H1 (cell line): ENCODE measurements around the gene CD247.

Experiments
- EGR1 ChIP-seq: IDR thresholded peaks from 2 replicates; pipeline ENCODE4 v1.6.1; 2011; ENCODE audit warnings: low read depth, low read length, borderline replicate concordance
- JUN ChIP-seq: IDR thresholded peaks from 2 replicates; pipeline ENCODE4 v1.6.1; 2011; ENCODE audit warnings: low read depth, mild to moderate bottlenecking, improper control_type of control experiment, low read length
- JUND ChIP-seq: IDR thresholded peaks from 2 replicates; pipeline ENCODE4 v1.6.1; 2011; ENCODE audit warnings: mild to moderate bottlenecking, improper control_type of control experiment, low read length
- POLR2A ChIP-seq, 2 experiments: IDR thresholded peaks; 1 replicate in 1 of 2; 2 replicates in 1 of 2; pipeline ENCODE4 v1.6.1; 2011; ENCODE audit warnings: low read depth in 2 of 2, low read length in 2 of 2, mild to moderate bottlenecking in 2 of 2; ENCODE audit errors: control extremely low read depth in 1 of 2
- POLR2AphosphoS5 ChIP-seq: IDR thresholded peaks from 2 replicates; pipeline ENCODE4 v1.6.1; 2011; ENCODE audit warnings: low read depth, low read length
- RBBP5 ChIP-seq: IDR thresholded peaks from 2 replicates; pipeline ENCODE4 v1.7.1; 2012; ENCODE audit warnings: low read depth, mild to moderate bottlenecking, inconsistent platforms, low read length, moderate library complexity, borderline replicate concordance
- RNF2 ChIP-seq: fragments of 200-900, 300-1000 bp; sonication (generic); IDR thresholded peaks from 2 replicates; pipeline ENCODE4 v1.7.1; 2016; ENCODE audit warnings: borderline replicate concordance, low read depth, mild to moderate bottlenecking, antibody characterized with exemption, low read length; ENCODE audit not compliant: poor library complexity, severe bottlenecking; ENCODE audit errors: missing control alignments
- SIX5 ChIP-seq: IDR thresholded peaks from 2 replicates; pipeline ENCODE4 v1.6.1; 2011; ENCODE audit warnings: mild to moderate bottlenecking, low read depth, low read length
- SP1 ChIP-seq: IDR thresholded peaks from 2 replicates; pipeline ENCODE4 v1.6.1; 2011; ENCODE audit warnings: low read depth, low read length
- SUZ12 ChIP-seq: fragments of 200-600 bp; sonication (generic); IDR thresholded peaks from 2 replicates; pipeline ENCODE4 v1.6.1; 2012; ENCODE audit warnings: mild to moderate bottlenecking, inconsistent platforms, low read length, moderate library complexity, mixed read lengths
- YY1 ChIP-seq: IDR thresholded peaks from 2 replicates; pipeline ENCODE4 v1.6.1; 2011; ENCODE audit warnings: low read depth, mild to moderate bottlenecking, low read length
- ZNF274 ChIP-seq: IDR thresholded peaks from 2 replicates; pipeline ENCODE4 v1.7.0; 2012; ENCODE audit warnings: low read length, borderline replicate concordance; ENCODE audit errors: extremely low read depth
- TF ChIP-seq, protein P1 (sequence below): IDR thresholded peaks from 2 replicates; pipeline ENCODE4 v1.6.1; 2012; ENCODE audit warnings: low read length, inconsistent platforms
- TF ChIP-seq, protein P2 (sequence below), 3 experiments: IDR thresholded peaks; 1 replicate in 2 of 3; 2 replicates in 1 of 3; pipeline versions ENCODE4 v1.5.1 to v1.6.1; 2011; ENCODE audit warnings: low read length in 3 of 3, mild to moderate bottlenecking in 3 of 3, inconsistent platforms in 2 of 3, low read depth in 1 of 3, moderate library complexity in 1 of 3; ENCODE audit not compliant: insufficient read depth in 1 of 3; ENCODE audit errors: control extremely low read depth in 1 of 3

DNA sequence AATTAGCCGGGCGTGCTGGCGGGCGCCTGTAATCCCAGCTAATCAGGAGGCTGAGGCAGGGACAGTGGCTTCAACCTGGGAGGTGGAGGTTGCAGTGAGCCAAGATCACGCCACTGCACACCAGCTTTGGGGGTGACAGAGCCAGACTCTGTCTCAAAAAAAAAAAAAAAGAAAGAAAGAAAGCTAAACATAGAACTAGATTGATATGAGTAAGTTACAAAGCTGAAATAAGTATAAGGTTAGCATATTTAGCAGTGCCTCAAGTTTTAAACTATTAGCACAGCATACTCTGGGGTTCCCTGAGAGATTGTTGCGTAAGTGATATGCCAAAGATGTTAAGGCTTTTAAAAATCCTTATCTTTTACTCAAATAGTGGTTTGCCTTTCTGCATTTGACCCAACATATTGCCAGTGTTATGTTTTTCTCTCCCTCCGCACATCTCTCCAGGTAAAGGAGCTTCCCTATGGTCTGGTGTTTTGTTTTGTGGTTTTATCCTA is 126.1 kb downstream of the CD247 start:
- TF ChIP-seq RNF2 (no peak), EGR1 (no peak), YY1 (no peak), POLR2A (IDR thresholded peaks at IDR 0.05; ENCODE audit: control extremely low read depth in 1 of 2, low read depth in 2 of 2, low read length in 2 of 2) (no peak), JUND (no peak), SP1 (no peak), SIX5 (no peak), RBBP5 (no peak), SUZ12 (no peak), ZNF274 (no peak), POLR2AphosphoS5 (no peak), JUN (no peak)
- TF ChIP-seq, protein P1, sequence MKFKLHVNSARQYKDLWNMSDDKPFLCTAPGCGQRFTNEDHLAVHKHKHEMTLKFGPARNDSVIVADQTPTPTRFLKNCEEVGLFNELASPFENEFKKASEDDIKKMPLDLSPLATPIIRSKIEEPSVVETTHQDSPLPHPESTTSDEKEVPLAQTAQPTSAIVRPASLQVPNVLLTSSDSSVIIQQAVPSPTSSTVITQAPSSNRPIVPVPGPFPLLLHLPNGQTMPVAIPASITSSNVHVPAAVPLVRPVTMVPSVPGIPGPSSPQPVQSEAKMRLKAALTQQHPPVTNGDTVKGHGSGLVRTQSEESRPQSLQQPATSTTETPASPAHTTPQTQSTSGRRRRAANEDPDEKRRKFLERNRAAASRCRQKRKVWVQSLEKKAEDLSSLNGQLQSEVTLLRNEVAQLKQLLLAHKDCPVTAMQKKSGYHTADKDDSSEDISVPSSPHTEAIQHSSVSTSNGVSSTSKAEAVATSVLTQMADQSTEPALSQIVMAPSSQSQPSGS: no peak
- TF ChIP-seq, protein P2, sequence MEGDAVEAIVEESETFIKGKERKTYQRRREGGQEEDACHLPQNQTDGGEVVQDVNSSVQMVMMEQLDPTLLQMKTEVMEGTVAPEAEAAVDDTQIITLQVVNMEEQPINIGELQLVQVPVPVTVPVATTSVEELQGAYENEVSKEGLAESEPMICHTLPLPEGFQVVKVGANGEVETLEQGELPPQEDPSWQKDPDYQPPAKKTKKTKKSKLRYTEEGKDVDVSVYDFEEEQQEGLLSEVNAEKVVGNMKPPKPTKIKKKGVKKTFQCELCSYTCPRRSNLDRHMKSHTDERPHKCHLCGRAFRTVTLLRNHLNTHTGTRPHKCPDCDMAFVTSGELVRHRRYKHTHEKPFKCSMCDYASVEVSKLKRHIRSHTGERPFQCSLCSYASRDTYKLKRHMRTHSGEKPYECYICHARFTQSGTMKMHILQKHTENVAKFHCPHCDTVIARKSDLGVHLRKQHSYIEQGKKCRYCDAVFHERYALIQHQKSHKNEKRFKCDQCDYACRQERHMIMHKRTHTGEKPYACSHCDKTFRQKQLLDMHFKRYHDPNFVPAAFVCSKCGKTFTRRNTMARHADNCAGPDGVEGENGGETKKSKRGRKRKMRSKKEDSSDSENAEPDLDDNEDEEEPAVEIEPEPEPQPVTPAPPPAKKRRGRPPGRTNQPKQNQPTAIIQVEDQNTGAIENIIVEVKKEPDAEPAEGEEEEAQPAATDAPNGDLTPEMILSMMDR (IDR thresholded peaks at IDR 0.05; ENCODE audit: control extremely low read depth in 1 of 3, insufficient read depth in 1 of 3, low read depth in 1 of 3, low read length in 3 of 3): no peak
